GM23248 (cell line): ENCODE measurements around the gene CHKB. TPM values are rescaled to one million over a fixed set of nuclear protein-coding genes. Genes with fewer than 3 reads are reported as not detected.

ENCODE experiments used
- DNase-seq: peaks from one replicate; pipeline ENCODE4 v3.0.0-alpha.2; 2015
- H2AFZ ChIP-seq: fragments of 200-600 bp; sonication (generic); 2 replicates; pipeline ENCODE4 v1.6.1; 2016; ENCODE audit warnings: antibody characterized with exemption
- H3F3A ChIP-seq: fragments of 200-600 bp; sonication (generic); 2 replicates; pipeline ENCODE4 v1.6.1; 2016; ENCODE audit warnings: mild to moderate bottlenecking, antibody characterized with exemption, mixed run types; ENCODE audit not compliant: insufficient read depth
- H3K27ac ChIP-seq: fragments of 200-600 bp; sonication (generic); 2 replicates; pipeline ENCODE4 v1.5.1; 2016; ENCODE audit warnings: mild to moderate bottlenecking
- H3K27me3 ChIP-seq: fragments of 200-600 bp; sonication (generic); replicated peaks from 2 replicates; pipeline ENCODE4 v1.6.1; 2016; ENCODE audit warnings: mild to moderate bottlenecking; ENCODE audit not compliant: insufficient read depth
- H3K36me3 ChIP-seq: fragments of 200-600 bp; sonication (generic); 2 replicates; pipeline ENCODE4 v1.6.1; 2016; ENCODE audit warnings: low read depth, mild to moderate bottlenecking
- H3K4me1 ChIP-seq: fragments of 200-600 bp; sonication (generic); 2 replicates; pipeline ENCODE4 v1.6.1; 2016; ENCODE audit warnings: mild to moderate bottlenecking; ENCODE audit not compliant: insufficient read depth
- H3K4me2 ChIP-seq: fragments of 200-600 bp; sonication (generic); one replicate; pipeline ENCODE4 v1.6.1; 2016; ENCODE audit warnings: mild to moderate bottlenecking; ENCODE audit not compliant: unreplicated experiment
- H3K4me3 ChIP-seq: fragments of 200-600 bp; sonication (generic); 2 replicates; pipeline ENCODE4 v1.5.1; 2016; ENCODE audit warnings: mild to moderate bottlenecking
- H3K79me2 ChIP-seq: fragments of 200-600 bp; sonication (generic); 2 replicates; pipeline ENCODE4 v1.6.1; 2016; ENCODE audit warnings: mild to moderate bottlenecking; ENCODE audit not compliant: insufficient read depth
- H3K9ac ChIP-seq: fragments of 200-600 bp; sonication (generic); 2 replicates; pipeline ENCODE4 v1.6.1; 2016; ENCODE audit warnings: mild to moderate bottlenecking
- H3K9me2 ChIP-seq: fragments of 200-600 bp; sonication (generic); 2 replicates; pipeline ENCODE4 v1.6.1; 2016; ENCODE audit warnings: mixed run types, mild to moderate bottlenecking, moderate library complexity; ENCODE audit not compliant: insufficient read depth
- H3K9me3 ChIP-seq: fragments of 200-600 bp; sonication (generic); one replicate; pipeline ENCODE4 v1.6.1; 2017; ENCODE audit warnings: low read depth
- H4K20me1 ChIP-seq: fragments of 200-600 bp; sonication (generic); 2 replicates; pipeline ENCODE4 v1.6.0; 2016; ENCODE audit not compliant: insufficient read depth
- EZH2 ChIP-seq: fragments of 200-600 bp; sonication (generic); IDR thresholded peaks from 2 replicates; pipeline ENCODE4 v1.6.1; 2018; ENCODE audit warnings: antibody characterized with exemption, mild to moderate bottlenecking; ENCODE audit not compliant: insufficient read depth, poor library complexity, severe bottlenecking
- EZH2phosphoT487 ChIP-seq: fragments of 200-600 bp; sonication (generic); IDR thresholded peaks from 2 replicates; pipeline ENCODE4 v1.6.1; 2018; ENCODE audit warnings: antibody characterized with exemption, moderate library complexity, mild to moderate bottlenecking, low read depth; ENCODE audit not compliant: insufficient read depth
- WGBS, 2 experiments: methylation state at CpG; one replicate each; pipeline ENCODE4 v1.1.6; 2015 to 2017; ENCODE audit warnings: low lambda C conversion rate in 2 of 2, low coverage in 1 of 2; ENCODE audit errors: missing lambda C conversion rate in 2 of 2; 5-methylcytosine and 5-hydroxymethylcytosine counted together
- in situ Hi-C: fragments of 300-500 bp; cut with MboI; formaldehyde crosslinking; loops from 2 replicates; pipeline ENCODE4 v1.15.0; 2020
- polyA plus RNA-seq: library from polyadenylated mRNA; unstranded; fragments of >200 nt; fragmentation: Nextera tagmentation; extraction: Ambion mirVana; gene quantifications from 2 replicates; pipeline ENCODE4 v1.2.1, GENCODE V29; 2016
- total RNA-seq: library from RNA; depleted of rRNA; stranded (reverse); fragments of >200 nt; shearing (Covaris generic); gene quantifications from 2 replicates; pipeline ENCODE4 v1.2.3, GENCODE V29; 2014; rRNA removed

The CHKB gene
- total RNA-seq (38.7 and 41.3 TPM in 2 replicates), polyA plus RNA-seq (30.7 and 41.7 TPM in 2 replicates)

- no peaks in the 10 kb centered on the region for H3K36me3 ChIP-seq
- H3K79me2 ChIP-seq: peaks cover 10% of the 10 kb centered on the region
- 0% methylated on average over 63 to 67 of the region's 96 CpGs for WGBS, 2 experiments
- peaks cover 22% of the 10 kb centered on the region for H3K4me1 ChIP-seq
- no peaks in the 10 kb centered on the region for H4K20me1 ChIP-seq
- DNase-seq: peak; percentile 100
- H3K9me3 ChIP-seq: no peaks in the 10 kb centered on the region
- peak within 1 kb of the TSS; percentile 86 for H3K27ac ChIP-seq
- H3K9me2 ChIP-seq: no peaks in the 10 kb centered on the region
- peak within 1 kb of the TSS; percentile 85 for H3K4me3 ChIP-seq
- no peaks in the 10 kb centered on the region for H3K27me3 ChIP-seq
- peak within 1 kb of the TSS; percentile 96 for H3K9ac ChIP-seq
- TF ChIP-seq EZH2 (no peak), EZH2phosphoT487 (no peak)
- H3F3A ChIP-seq: no peaks in the 10 kb centered on the region
- in situ Hi-C loops: no loop called here
- peak within 1 kb of the TSS; percentile 84 for H3K4me2 ChIP-seq
- H2AFZ ChIP-seq: peak within 1 kb of the TSS; percentile 85
Observed at GRCh38 chr22:50582493-50583293, at the start of gene CHKB. Gene CHKB, minus strand, starts transcription at chr22:50582849. Its CDS starts 68 bp downstream, at chr22:50582781.

GRCh38 chr22:50630376-50630775 is 47.7 kb upstream of the CHKB start:
- Histone ChIP-seq H3K9me3 (no peaks in the 10 kb centered on the region), H3K36me3 (no peaks in the 10 kb centered on the region), H3K27ac (no peak overlapping the region), H3K4me3 (no peak overlapping the region), H3K9me2 (no peaks in the 10 kb centered on the region), H4K20me1 (no peaks in the 10 kb centered on the region), H3K79me2 (no peaks in the 10 kb centered on the region), H3K4me1 (no peaks in the 10 kb centered on the region), H3K4me2 (no peak overlapping the region), H3F3A (no peaks in the 10 kb centered on the region), H3K27me3 (no peaks in the 10 kb centered on the region), H2AFZ (no peak overlapping the region), H3K9ac (no peak overlapping the region)
- no peak for DNase-seq
- no peak for TF ChIP-seq EZH2phosphoT487
- TF ChIP-seq EZH2: no peak
- in situ Hi-C loops: no loop called here
- 86 to 92% methylated on average over 5 of the region's 5 CpGs for WGBS, 2 experiments

- in situ Hi-C loops: no loop called here
- Histone ChIP-seq H3K9me3 (no peaks in the 10 kb centered on the region), H3K79me2 (no peaks in the 10 kb centered on the region), H3K4me2 (peak overlapping the region; percentile 97), H3K27ac (no peak overlapping the region), H3K36me3 (no peaks in the 10 kb centered on the region), H2AFZ (peak overlapping the region; percentile 95), H3K9ac (peak overlapping the region; percentile 75), H3K9me2 (no peaks in the 10 kb centered on the region), H3K4me3 (peak overlapping the region; percentile 75), H3K4me1 (no peaks in the 10 kb centered on the region), H4K20me1 (no peaks in the 10 kb centered on the region), H3F3A (no peaks in the 10 kb centered on the region), H3K27me3 (no peaks in the 10 kb centered on the region)
- TF ChIP-seq EZH2: no peak
- no peak for TF ChIP-seq EZH2phosphoT487
- no peak for DNase-seq
- WGBS, 2 experiments: 37% methylated on average over 14 to 16 of the region's 16 CpGs
Observed at GRCh38 chr22:50628543-50629134, 46.0 kb upstream of the CHKB start.

GRCh38 chr22:50627642-50628542 is 45.2 kb upstream of the CHKB start, which contains the start of gene ARSA:
Gene ARSA, minus strand, starts transcription at chr22:50628152. Its CDS starts 373 bp downstream, at chr22:50627779.
- 2 to 5% methylated on average over 46 to 58 of the region's 88 CpGs for WGBS, 2 experiments
- H3K27ac ChIP-seq: no peak within 1 kb of the TSS
- H3K4me2 ChIP-seq: peak within 1 kb of the TSS; percentile 97
- no peaks in the 10 kb centered on the region for H3K9me2 ChIP-seq
- H3K9ac ChIP-seq: peak within 1 kb of the TSS; percentile 75
- H3K27me3 ChIP-seq: no peaks in the 10 kb centered on the region
- no peaks in the 10 kb centered on the region for H3F3A ChIP-seq
- H3K36me3 ChIP-seq: no peaks in the 10 kb centered on the region
- TF ChIP-seq EZH2 (no peak), EZH2phosphoT487 (no peak)
- in situ Hi-C loops: no loop called here
- H3K9me3 ChIP-seq: no peaks in the 10 kb centered on the region
- peak; percentile 94 for DNase-seq
- no peaks in the 10 kb centered on the region for H3K79me2 ChIP-seq
- no peaks in the 10 kb centered on the region for H4K20me1 ChIP-seq
- H2AFZ ChIP-seq: peak within 1 kb of the TSS; percentile 95
- peak within 1 kb of the TSS; percentile 75 for H3K4me3 ChIP-seq
- no peaks in the 10 kb centered on the region for H3K4me1 ChIP-seq
